A549 (cell line): ENCODE results near the gene KANTR. TPM values are rescaled to one million over a fixed set of nuclear protein-coding genes. Genes with fewer than 3 reads are reported as not detected.

Source experiments
- ATAC-seq, 2 experiments: fragments of 200-7000 bp in 1 of 2; fragments of >200 bp in 1 of 2; cut with Nextera tagmentation in 1 of 2; cut with Tn5 transposase in 1 of 2; 3 replicates each; pipeline versions ENCODE4 v1.8.0 to v1.9.1; 2018 to 2020; ENCODE audit warnings: mild to moderate bottlenecking in 1 of 2, moderate library complexity in 1 of 2
- CTCF ChIA-PET: fragments of 300-600 bp; sonication (Branson Sonifier 250); formaldehyde crosslinking; extraction: SDS; loops from one replicate; lab custom pipeline; 2021; ENCODE audit warnings: antibody characterized with exemption, inconsistent platforms; lab: Yijun Ruan, JAX
- POLR2A ChIA-PET: fragments of 350-600 bp; formaldehyde crosslinking; extraction: SDS; loops from one replicate; lab custom pipeline; 2021; ENCODE audit warnings: antibody characterized with exemption, inconsistent platforms; lab: Yijun Ruan, JAX
- DNase-seq, 2 experiments: peaks; one replicate each; pipeline versions ENCODE4 v3.0.0 to v3.0.0-alpha.2; 2011 to 2016; ENCODE audit warnings: low read depth in 1 of 2, low spot score in 1 of 2
- FAIRE-seq: peaks from 2 replicates; lab custom pipeline; 2011; peaks lifted over from hg19 to GRCh38; lab: Jason Lieb, UNC
- H3K27ac ChIP-seq, 2 experiments: fragments of >200 bp; sonication (Bioruptor Twin); formaldehyde crosslinking; 3 replicates each; pipeline ENCODE4 v1.5.1; 2016 to 2017
- H3K4me1 ChIP-seq: fragments of >200 bp; sonication (Bioruptor Twin); formaldehyde crosslinking; 3 replicates; pipeline ENCODE4 v1.6.1; 2016
- H3K4me2 ChIP-seq: fragments of >200 bp; sonication (Bioruptor Twin); formaldehyde crosslinking; 3 replicates; pipeline ENCODE4 v1.6.1; 2016
- H3K4me3 ChIP-seq: fragments of >200 bp; sonication (Bioruptor Twin); formaldehyde crosslinking; 3 replicates; pipeline ENCODE4 v1.5.1; 2016
- H3K9me3 ChIP-seq: fragments of >200 bp; sonication (Bioruptor Twin); formaldehyde crosslinking; 3 replicates; pipeline ENCODE4 v1.6.1; 2016
- EHMT2 ChIP-seq: fragments of 200-600 bp; sonication (generic); IDR thresholded peaks from 2 replicates; pipeline ENCODE4 v1.6.1; 2016; ENCODE audit warnings: antibody characterized with exemption, low read depth, mild to moderate bottlenecking, moderate library complexity
- ESRRA ChIP-seq: fragments of 150-350 bp; IDR thresholded peaks from 2 replicates; pipeline ENCODE4 v1.6.1; 2014; ENCODE audit warnings: mild to moderate bottlenecking, low read length, borderline replicate concordance
- FOSB ChIP-seq: fragments of 250-450 bp; sonication (Bioruptor Pico); IDR thresholded peaks from 2 replicates; pipeline ENCODE4 v1.5.0; 2020; ENCODE audit warnings: mild to moderate bottlenecking, moderate library complexity
- FOXS1 ChIP-seq: fragments of 250-450 bp; sonication (Bioruptor Pico); IDR thresholded peaks from 2 replicates; pipeline ENCODE4 v1.5.0; 2020; ENCODE audit warnings: mild to moderate bottlenecking, moderate library complexity
- GATA3 ChIP-seq: IDR thresholded peaks from 2 replicates; pipeline ENCODE4 v1.6.1; 2012; ENCODE audit warnings: borderline replicate concordance
- HES2 ChIP-seq: fragments of >200 bp; sonication (Bioruptor Twin); formaldehyde crosslinking; IDR thresholded peaks from 2 replicates; pipeline ENCODE4 v1.6.1; 2016
- HEYL ChIP-seq: fragments of 250-450 bp; sonication (Bioruptor Pico); IDR thresholded peaks from 2 replicates; pipeline ENCODE4 v1.8.0; 2021; ENCODE audit warnings: mild to moderate bottlenecking, moderate library complexity
- HOXA7 ChIP-seq: fragments of 250-450 bp; sonication (Bioruptor Pico); IDR thresholded peaks from 2 replicates; pipeline ENCODE4 v1.5.0; 2020; ENCODE audit warnings: mild to moderate bottlenecking, moderate library complexity
- HOXB13 ChIP-seq: fragments of 250-450 bp; sonication (Bioruptor Pico); IDR thresholded peaks from 2 replicates; pipeline ENCODE4 v1.5.0; 2020; ENCODE audit warnings: low read depth, mild to moderate bottlenecking, moderate library complexity
- KDM1A ChIP-seq: fragments of 200-600 bp; sonication (generic); IDR thresholded peaks from 2 replicates; pipeline ENCODE4 v1.6.1; 2016; ENCODE audit warnings: low read depth, mild to moderate bottlenecking
- MAFK ChIP-seq: fragments of 450-650 bp; IDR thresholded peaks from 2 replicates; pipeline ENCODE4 v1.6.1; 2014; ENCODE audit not compliant: partially characterized antibody
- NFE2L2 ChIP-seq: fragments of 150-350 bp; conservative IDR thresholded peaks from 2 replicates; pipeline ENCODE4 v1.6.1; 2014; ENCODE audit warnings: low read length
- NR3C1 ChIP-seq: fragments of >200 bp; sonication (Bioruptor Twin); formaldehyde crosslinking; IDR thresholded peaks from 3 replicates; pipeline ENCODE4 v1.6.1; 2017
- PBX3 ChIP-seq: IDR thresholded peaks from 2 replicates; pipeline ENCODE4 v1.6.1; 2012
- PHF8 ChIP-seq: fragments of 200-600 bp; sonication (generic); IDR thresholded peaks from 2 replicates; pipeline ENCODE4 v1.6.1; 2016; ENCODE audit warnings: low read depth, mild to moderate bottlenecking, antibody characterized with exemption, moderate library complexity, borderline replicate concordance
- POLR2A ChIP-seq: IDR thresholded peaks from 2 replicates; pipeline ENCODE4 v1.6.1; 2012; ENCODE audit warnings: mild to moderate bottlenecking, low read length
- POLR2AphosphoS2 ChIP-seq: conservative IDR thresholded peaks from 2 replicates; pipeline ENCODE4 v1.6.1; 2012; ENCODE audit warnings: low read length, improper control_type of control experiment, inconsistent platforms
- RAD21 ChIP-seq, 2 experiments: fragments of >200 bp in 1 of 2; sonication (Bioruptor Twin) in 1 of 2; formaldehyde crosslinking in 1 of 2; IDR thresholded peaks in 1 of 2; conservative IDR thresholded peaks in 1 of 2; 2 replicates in 1 of 2; 3 replicates in 1 of 2; pipeline ENCODE4 v1.6.1; 2012 to 2018; ENCODE audit warnings: inconsistent platforms in 1 of 2
- REST ChIP-seq: fragments of 200-600 bp; sonication (generic); IDR thresholded peaks from 2 replicates; pipeline ENCODE4 v1.6.1; 2016; ENCODE audit warnings: antibody characterized with exemption, mild to moderate bottlenecking, moderate library complexity
- SREBF2 ChIP-seq: fragments of 450-650 bp; IDR thresholded peaks from 2 replicates; pipeline ENCODE4 v1.6.1; 2014; ENCODE audit warnings: mild to moderate bottlenecking, moderate library complexity
- TFCP2L1 ChIP-seq: fragments of 250-450 bp; sonication (Bioruptor Pico); IDR thresholded peaks from 2 replicates; pipeline ENCODE4 v1.5.0; 2021; ENCODE audit warnings: mild to moderate bottlenecking
- WGBS: methylation state at CpG from one replicate; pipeline ENCODE4 v1.1.6; 2017; ENCODE audit errors: missing lambda C conversion rate; 5-methylcytosine and 5-hydroxymethylcytosine counted together
- polyA plus RNA-seq, 4 experiments: library from polyadenylated mRNA; depleted of rRNA in 3 of 4; stranded (reverse); fragments of >200 nt; fragmentation: RNase III in 1 of 4; extraction: RNeasy Plus Mini Kit Qiagen cat#74134 plus additional on column Dnase treatment in 1 of 4; gene quantifications; 2 replicates in 3 of 4; 3 replicates in 1 of 4; pipeline ENCODE4 v1.2.3, GENCODE V29; 2011 to 2017
- TF ChIP-seq, protein P1 (sequence below): IDR thresholded peaks from 2 replicates; pipeline ENCODE4 v1.6.1; 2012; ENCODE audit warnings: low read depth, borderline replicate concordance
- TF ChIP-seq, protein P2 (sequence below): fragments of >200 bp; sonication (Bioruptor Twin); formaldehyde crosslinking; IDR thresholded peaks from 3 replicates; pipeline ENCODE4 v1.6.1; 2016
- TF ChIP-seq, protein P3 (sequence below): fragments of 250-450 bp; sonication (Bioruptor Pico); IDR thresholded peaks from 2 replicates; pipeline ENCODE4 v1.5.0; 2021; ENCODE audit warnings: mild to moderate bottlenecking, moderate library complexity, borderline replicate concordance
- TF ChIP-seq, protein P4 (sequence below): fragments of 450-650 bp; IDR thresholded peaks from 2 replicates; pipeline ENCODE4 v1.6.1; 2014; ENCODE audit warnings: antibody characterized with exemption

The KANTR gene
- polyA plus RNA-seq, 2 of the 4 experiments (the other 2 are of a cell fraction): 3.3 to 5.7 TPM

DNA sequence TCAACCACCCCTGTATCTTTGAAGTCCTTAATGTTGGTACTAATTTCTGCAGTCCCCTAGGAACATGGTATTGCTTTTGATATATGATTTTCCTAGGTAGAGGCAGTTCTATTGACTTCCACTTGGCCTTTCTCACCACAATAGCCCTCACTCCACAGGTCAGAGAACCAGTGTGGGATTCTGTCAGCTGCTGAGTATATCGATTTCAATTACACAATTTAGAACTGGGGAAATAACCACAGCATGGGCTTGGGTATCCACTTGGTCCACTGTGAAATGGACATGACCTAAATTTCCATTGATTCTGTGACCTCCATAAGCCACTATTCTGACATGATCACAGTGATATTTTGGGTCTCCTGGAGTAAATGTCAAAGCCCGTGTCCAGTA is 62.3 kb downstream of the KANTR start:
- no peak for TF ChIP-seq FOSB (CRISPR knock-in tag)
- TF ChIP-seq GATA3: no peak
- TF ChIP-seq TFCP2L1 (CRISPR knock-in tag): no peak
- no peak for TF ChIP-seq NFE2L2
- no peak for TF ChIP-seq SREBF2
- TF ChIP-seq, protein P1, sequence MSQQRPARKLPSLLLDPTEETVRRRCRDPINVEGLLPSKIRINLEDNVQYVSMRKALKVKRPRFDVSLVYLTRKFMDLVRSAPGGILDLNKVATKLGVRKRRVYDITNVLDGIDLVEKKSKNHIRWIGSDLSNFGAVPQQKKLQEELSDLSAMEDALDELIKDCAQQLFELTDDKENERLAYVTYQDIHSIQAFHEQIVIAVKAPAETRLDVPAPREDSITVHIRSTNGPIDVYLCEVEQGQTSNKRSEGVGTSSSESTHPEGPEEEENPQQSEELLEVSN: no peak
- no peak for TF ChIP-seq HEYL (CRISPR knock-in tag)
- TF ChIP-seq, protein P2, sequence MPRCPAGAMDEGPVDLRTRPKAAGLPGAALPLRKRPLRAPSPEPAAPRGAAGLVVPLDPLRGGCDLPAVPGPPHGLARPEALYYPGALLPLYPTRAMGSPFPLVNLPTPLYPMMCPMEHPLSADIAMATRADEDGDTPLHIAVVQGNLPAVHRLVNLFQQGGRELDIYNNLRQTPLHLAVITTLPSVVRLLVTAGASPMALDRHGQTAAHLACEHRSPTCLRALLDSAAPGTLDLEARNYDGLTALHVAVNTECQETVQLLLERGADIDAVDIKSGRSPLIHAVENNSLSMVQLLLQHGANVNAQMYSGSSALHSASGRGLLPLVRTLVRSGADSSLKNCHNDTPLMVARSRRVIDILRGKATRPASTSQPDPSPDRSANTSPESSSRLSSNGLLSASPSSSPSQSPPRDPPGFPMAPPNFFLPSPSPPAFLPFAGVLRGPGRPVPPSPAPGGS: no peak
- TF ChIP-seq RAD21 (conservative IDR thresholded peaks at IDR 0.05 in 1 of 2, IDR thresholded peaks at IDR 0.05 in 1 of 2): no peak
- TF ChIP-seq, protein P3, sequence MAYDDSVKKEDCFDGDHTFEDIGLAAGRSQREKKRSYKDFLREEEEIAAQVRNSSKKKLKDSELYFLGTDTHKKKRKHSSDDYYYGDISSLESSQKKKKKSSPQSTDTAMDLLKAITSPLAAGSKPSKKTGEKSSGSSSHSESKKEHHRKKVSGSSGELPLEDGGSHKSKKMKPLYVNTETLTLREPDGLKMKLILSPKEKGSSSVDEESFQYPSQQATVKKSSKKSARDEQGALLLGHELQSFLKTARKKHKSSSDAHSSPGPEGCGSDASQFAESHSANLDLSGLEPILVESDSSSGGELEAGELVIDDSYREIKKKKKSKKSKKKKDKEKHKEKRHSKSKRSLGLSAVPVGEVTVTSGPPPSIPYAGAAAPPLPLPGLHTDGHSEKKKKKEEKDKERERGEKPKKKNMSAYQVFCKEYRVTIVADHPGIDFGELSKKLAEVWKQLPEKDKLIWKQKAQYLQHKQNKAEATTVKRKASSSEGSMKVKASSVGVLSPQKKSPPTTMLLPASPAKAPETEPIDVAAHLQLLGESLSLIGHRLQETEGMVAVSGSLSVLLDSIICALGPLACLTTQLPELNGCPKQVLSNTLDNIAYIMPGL (CRISPR knock-in tag): no peak
- TF ChIP-seq ESRRA: no peak
- TF ChIP-seq MAFK: no peak

GRCh38 chrX:53159184-53159583 is 65.2 kb downstream of the KANTR start:
- H3K9me3 ChIP-seq: no peaks in the 10 kb centered on the region
- ATAC-seq (no peak), FAIRE-seq (no peak), DNase-seq (no peak)
- H3K4me2 ChIP-seq: no peak overlapping the region
- H3K27ac ChIP-seq: no peak overlapping the region
- 86% methylated on average over 11 of the region's 11 CpGs for WGBS
- H3K4me1 ChIP-seq: no peaks in the 10 kb centered on the region
- ChIA-PET CTCF (interaction anchor here (0.6 to 0.7 kb wide), 2 partner anchors 10 to 41 kb away, joined by 3 read pairs; no protein-coding TSS in a partner anchor), POLR2A (no interaction called here)
- TF ChIP-seq POLR2A: no peak
- no peak for TF ChIP-seq HOXA7 (CRISPR knock-in tag)
- TF ChIP-seq, protein P4, sequence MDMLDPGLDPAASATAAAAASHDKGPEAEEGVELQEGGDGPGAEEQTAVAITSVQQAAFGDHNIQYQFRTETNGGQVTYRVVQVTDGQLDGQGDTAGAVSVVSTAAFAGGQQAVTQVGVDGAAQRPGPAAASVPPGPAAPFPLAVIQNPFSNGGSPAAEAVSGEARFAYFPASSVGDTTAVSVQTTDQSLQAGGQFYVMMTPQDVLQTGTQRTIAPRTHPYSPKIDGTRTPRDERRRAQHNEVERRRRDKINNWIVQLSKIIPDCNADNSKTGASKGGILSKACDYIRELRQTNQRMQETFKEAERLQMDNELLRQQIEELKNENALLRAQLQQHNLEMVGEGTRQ: no peak
- no peak for TF ChIP-seq EHMT2
- no peak for TF ChIP-seq NR3C1
- TF ChIP-seq MAFK: no peak
- TF ChIP-seq REST: no peak
- no peak for TF ChIP-seq HES2
- no peak for TF ChIP-seq KDM1A
- TF ChIP-seq FOXS1 (CRISPR knock-in tag): no peak
- no peak for TF ChIP-seq HOXB13 (CRISPR knock-in tag)
- no peak for TF ChIP-seq POLR2AphosphoS2
- no peak for TF ChIP-seq PHF8
- no peak for TF ChIP-seq PBX3
- TF ChIP-seq, protein P3 (CRISPR knock-in tag): no peak
- no peak overlapping the region for H3K4me3 ChIP-seq

More for the DNA sequence above, 62.3 kb downstream of the KANTR start:
- ChIA-PET POLR2A (no interaction called here), CTCF (no interaction called here)
- Histone ChIP-seq H3K4me3 (no peak overlapping the region), H3K4me2 (no peak overlapping the region), H3K27ac (no peak overlapping the region), H3K9me3 (no peaks in the 10 kb centered on the region), H3K4me1 (no peaks in the 10 kb centered on the region)
- no peak for FAIRE-seq
- WGBS: 97% methylated on average over 2 of the region's 2 CpGs
- no peak for DNase-seq
- no peak for ATAC-seq
